Measurements from ENCODE around the gene ITPKA.
"Not testable (repeated sequence)": the region's sequence is repeated elsewhere in the genome, so short reads cannot be mapped to it uniquely, and the experiment has no call there.

GRCh38 chr15:41469644-41470043, 24.0 kb upstream of the ITPKA start:
- TF ChIP-seq CTCF, POLR2A (IDR thresholded peaks at IDR 0.05): not testable (repeated sequence)

Data from body of pancreas (tissue), 4 donors.